HG02678 (cell line): Measurements from ENCODE around the gene ATOX1.

ENCODE experiments used
- ATAC-seq: cut with Tn5 transposase; IDR thresholded peaks from one replicate; pipeline ENCODE4 v1.9.1; 2021; ENCODE audit warnings: mild to moderate bottlenecking, moderate library complexity; ENCODE audit not compliant: unreplicated experiment

Gene ATOX1

DNA sequence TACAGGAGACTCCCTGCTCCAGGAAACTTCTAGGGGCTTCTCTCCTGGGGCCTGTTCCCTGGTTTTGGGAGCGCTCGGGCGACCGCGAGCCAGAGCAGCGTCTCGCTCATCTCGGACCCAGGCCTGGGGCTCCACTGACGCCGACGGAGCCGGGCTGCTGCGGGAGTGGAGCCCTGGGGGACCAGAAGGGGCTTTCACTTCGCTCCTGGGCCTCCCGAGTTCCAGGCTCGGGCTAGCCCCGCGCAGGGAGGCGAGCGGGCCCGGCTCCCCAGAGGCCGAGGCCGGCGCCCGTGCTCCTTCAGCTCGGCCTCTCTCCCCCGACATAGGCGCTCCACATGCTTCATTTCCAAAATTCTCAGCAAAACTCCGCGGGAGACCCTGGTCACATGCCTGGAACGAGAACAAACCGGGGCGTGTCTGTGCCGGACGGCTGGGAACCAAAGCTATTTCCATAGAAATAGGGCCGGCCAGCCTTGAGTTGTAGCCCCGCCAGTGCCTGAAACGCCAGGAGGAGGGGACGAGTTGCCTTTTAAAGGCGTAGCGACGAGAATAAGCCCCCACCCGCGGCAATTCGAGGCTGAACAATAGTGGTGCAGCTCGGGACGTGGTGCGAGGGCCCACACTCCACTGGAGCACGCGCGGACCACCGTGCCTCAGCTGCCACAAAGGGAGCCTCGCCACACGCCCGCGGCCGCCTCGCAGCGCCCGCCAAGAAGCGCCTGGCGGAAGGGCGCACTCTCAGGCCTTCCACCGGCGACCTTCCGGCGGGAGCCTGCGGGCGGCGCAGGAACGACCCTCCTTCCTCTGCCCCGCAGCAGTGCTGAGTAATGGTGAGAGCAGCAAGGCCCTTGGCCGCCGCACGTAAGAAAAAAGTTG, 12.2 kb upstream of the ATOX1 start:
- ATAC-seq, result peak; percentile 28

DNA sequence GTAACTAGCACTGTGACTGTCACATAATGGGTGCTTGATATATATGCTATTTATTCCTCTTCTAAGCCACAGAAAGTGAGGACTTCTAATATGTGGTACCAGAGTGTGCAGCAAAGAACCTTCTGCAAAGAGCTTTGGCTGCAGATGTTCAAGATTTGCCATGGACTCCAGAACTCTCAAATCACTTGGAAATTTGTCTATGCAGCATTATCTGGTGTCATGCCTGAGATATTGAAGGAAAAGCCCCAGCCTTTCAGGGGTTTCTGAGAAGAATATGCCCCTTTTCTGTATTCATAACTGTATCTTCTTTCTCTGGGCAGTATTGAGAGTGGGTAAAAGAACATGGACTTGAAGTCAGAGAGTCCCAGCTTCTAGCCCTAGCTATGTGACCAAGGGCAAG, 8.5 kb upstream of the ATOX1 start:
- ATAC-seq, result no peak

GRCh38 chr5:151764801-151765200, 6.4 kb upstream of the ATOX1 start:
- no peak for ATAC-seq

- ATAC-seq, result peak; percentile 15
Observed at GRCh38 chr5:151758141-151758429, 346 bp downstream of the ATOX1 start.

- peak; percentile 13 for ATAC-seq
Observed at GRCh38 chr5:151757233-151758140, 944 bp downstream of the ATOX1 start.

DNA sequence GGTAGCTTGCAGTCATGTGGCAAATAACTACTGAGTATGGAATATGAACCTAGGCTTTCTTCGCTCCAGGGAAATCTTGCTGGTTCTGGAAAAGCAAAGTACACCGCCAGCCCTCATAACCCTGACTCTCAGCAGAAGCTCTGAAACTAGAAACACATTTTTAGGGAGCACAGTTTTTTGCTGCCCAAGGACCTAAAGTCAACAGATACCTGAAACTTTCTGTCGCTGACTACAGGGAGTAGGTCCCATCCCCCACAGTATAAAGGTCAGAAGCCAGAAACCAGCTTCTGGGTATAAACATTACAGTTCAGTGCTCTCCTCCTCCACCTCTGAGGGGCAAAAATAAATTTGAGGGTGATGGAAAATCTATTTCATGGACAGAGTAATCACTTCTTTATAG, 3.0 kb downstream of the ATOX1 start:
- ATAC-seq, result no peak

- ATAC-seq, result no peak
Observed at GRCh38 chr5:151751593-151751992, 6.8 kb downstream of the ATOX1 start.

- ATAC-seq, result no peak
Observed at GRCh38 chr5:151751091-151751490, 7.3 kb downstream of the ATOX1 start.

DNA sequence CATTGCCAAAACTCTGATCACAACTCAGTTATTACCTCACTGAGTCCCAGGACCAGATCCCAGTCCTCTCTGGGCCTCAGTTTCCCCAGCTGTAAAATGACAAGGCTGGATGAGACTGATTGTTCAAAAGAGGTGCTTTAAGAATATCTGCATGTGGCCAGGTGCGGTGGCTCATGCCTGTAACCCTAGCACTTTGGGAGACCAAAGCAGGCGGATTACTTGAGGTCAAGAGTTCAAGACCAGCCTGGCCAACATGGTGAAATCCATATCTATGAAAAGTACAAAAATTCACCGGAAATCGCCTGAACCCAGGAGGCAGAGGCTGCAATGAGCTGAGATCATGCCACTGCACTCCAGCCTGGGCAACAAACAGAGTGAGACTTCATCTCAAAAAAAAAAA, 8.3 kb downstream of the ATOX1 start:
- ATAC-seq, result no peak

DNA sequence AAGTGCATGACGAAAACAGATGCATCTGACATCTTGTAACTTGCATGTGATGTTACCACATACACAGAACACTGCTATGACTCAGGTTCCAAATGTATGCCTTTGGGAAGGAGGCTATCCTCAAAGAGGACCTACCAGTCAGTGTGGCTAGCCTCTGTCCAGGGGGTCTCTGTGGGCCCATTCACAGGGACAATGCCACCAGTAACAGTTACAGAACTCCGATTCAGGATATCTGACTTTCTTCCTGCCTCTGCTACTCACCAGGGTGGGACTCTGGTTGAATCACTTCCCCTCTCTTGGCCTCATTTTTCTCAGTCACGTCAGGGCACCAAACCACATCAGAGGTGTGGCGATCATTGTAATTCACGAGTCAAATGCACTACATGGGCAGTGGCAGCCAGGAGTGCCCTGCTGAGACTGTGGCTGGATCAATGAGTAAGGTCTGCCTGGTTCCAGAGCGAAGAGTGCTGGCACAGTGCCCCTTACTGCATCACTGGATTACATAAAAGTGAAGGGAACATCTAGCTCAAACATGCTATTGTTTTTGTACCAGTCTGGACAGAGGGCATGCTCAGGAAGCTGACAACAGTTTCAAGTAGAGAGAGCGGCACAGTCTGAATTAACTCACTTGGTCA, 13.2 kb downstream of the ATOX1 start:
- ATAC-seq, result peak; percentile 46

- ATAC-seq, result no peak
Observed at GRCh38 chr5:151743530-151743929, 14.9 kb downstream of the ATOX1 start.

DNA sequence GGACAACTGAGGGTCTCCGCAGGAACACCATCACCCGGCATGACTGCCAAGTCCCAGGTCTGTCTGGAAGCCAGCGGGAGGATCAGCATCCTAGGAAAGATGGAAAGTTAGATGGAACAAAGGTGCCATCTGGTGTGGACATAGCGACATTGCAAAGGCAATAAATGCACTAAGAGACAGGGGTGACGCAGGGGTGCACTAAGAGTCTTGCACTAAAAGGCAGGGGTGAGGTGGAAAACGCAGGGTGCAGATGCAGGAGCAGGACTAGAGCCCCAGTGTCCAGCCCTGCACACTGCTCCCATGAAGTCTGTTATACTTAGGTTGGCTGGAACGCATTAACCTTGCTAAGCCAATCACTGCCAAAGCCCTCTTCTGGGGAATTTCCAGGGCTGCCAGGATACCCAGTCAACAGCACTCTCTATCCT, 15.5 kb downstream of the ATOX1 start:
- no peak for ATAC-seq

GRCh38 chr5:151741678-151742423, 16.6 kb downstream of the ATOX1 start:
- ATAC-seq, result no peak

DNA sequence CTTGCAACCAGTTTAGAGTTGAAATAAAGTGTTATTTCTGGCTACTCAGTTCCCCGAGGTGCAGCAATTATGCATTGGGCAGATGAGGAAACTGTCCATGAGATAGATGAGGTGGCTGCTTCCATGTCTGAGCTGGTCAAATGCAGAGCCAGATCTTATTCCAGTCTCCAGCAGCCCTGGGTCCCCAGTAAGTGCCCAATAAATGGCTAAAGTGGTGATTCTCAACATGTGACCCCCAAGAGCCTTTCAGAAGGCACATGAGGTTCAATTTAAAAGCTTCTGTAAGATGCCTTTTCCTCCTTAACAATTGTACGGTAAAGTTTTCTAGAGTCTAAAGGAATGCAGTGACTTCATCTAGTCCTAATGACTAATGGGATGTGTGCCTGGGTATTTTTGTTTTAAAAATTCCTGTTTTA, 17.5 kb downstream of the ATOX1 start:
- ATAC-seq, result peak; percentile 12

DNA sequence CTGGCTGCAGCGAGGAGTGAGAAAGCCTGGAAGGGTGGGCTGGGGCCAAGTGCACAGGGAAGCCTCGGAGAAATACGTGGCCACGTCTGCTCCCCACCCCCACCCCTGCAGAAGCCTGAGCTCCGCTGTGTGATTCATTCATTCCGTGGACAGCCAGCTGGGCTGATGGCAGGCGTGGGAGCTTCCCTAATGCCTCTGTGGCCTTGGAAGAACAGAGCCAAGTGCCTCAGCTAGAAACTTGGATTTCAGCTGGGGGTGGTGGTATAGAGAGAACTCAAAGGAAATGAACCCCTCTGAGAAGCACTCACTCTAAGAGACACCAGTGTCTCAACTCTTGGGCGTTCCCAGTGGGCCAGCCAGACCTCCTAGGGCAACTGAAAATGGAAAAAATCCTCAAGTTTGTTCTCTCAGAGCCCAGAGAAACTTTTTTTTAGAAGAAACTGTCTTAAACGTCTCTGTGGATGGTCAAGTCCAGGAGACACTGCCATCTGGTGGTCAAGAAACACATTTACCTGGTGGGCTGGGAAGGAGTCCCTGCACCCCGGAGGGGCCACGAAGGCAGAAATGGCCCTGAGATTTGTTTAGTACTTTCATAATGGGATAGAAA, 18.0 kb downstream of the ATOX1 start:
- ATAC-seq, result peak; percentile 54

DNA sequence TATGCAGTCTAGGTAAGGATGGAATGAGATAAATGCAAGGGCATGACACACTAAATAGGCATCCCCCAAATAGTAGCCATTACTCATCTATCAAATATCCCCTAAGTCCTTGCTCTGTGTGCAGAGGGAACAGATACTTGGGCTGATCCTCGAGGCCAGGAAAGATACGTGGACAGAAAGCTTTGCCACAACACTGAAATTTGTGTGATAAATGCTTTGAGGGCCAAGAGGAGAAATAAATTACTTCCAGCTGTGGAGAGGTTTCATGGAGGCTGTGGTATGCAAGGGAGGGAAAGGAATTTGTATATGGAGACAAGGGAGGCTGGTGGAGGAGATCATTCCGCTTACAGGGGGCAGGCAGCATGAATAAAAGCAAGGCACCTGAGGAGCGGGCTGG, 18.5 kb downstream of the ATOX1 start:
- no peak for ATAC-seq

DNA sequence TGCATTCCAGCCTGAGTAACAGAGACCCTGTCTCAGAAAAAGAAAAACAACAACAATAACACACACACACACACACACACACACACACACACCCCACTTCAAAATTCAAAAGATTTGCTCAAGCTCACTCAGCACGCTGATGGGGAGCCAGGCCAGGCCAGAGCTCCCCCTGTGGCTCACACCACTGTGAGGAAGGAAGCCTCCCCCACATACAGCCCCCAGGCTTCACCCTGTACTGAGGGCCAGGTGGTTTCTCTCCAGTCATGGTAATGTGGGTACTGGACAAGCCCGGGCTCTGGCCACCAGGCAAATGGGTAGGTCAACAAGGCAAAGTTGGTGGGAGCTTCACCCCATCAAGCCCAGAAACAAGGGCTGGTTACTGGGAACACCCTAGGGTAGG, 19.0 kb downstream of the ATOX1 start:
- ATAC-seq, result no peak

- ATAC-seq, result no peak
Observed at GRCh38 chr5:151738125-151738848, 20.1 kb downstream of the ATOX1 start.

GRCh38 chr5:151737431-151737830, 21.0 kb downstream of the ATOX1 start:
- ATAC-seq, result no peak

GRCh38 chr5:151735646-151736045, 22.8 kb downstream of the ATOX1 start:
- ATAC-seq, result no peak
